Natural killer cell (primary cell): Measurements from ENCODE around the gene RPN2. TPM values are rescaled to one million over a fixed set of nuclear protein-coding genes. Genes with fewer than 3 reads are reported as not detected.

Experiments
- ATAC-seq, 3 donors: fragments of 150-1000 bp in 2 of 3; fragments of 200-7000 bp in 1 of 3; cut with Tn5 transposase; 1 replicate in 1 of 3; 2 replicates in 2 of 3; pipeline ENCODE4 v1.10.0; 2021; ENCODE audit warnings: mild to moderate bottlenecking in 2 of 3, moderate library complexity in 2 of 3
- DNase-seq, 2 donors: peaks; one replicate each; pipeline versions ENCODE4 v3.0.0 to v3.0.0-alpha.2; 2013 to 2021; ENCODE audit warnings: mixed read lengths in 1 of 2
- H3K27ac ChIP-seq: one replicate; pipeline ENCODE4 v1.5.1; 2013; ENCODE audit warnings: mild to moderate bottlenecking, low read length
- H3K27me3 ChIP-seq: one replicate; pipeline ENCODE4 v1.6.1; 2013; ENCODE audit warnings: low read length; ENCODE audit not compliant: control insufficient read depth, insufficient read depth
- H3K36me3 ChIP-seq: one replicate; pipeline ENCODE4 v1.6.1; 2013; ENCODE audit warnings: low read length; ENCODE audit not compliant: control insufficient read depth, insufficient read depth
- H3K4me1 ChIP-seq: one replicate; pipeline ENCODE4 v1.6.1; 2013; ENCODE audit warnings: low read length; ENCODE audit not compliant: control insufficient read depth, insufficient read depth
- H3K4me3 ChIP-seq: one replicate; pipeline ENCODE4 v1.5.1; 2013; ENCODE audit warnings: low read length
- H3K9me3 ChIP-seq: one replicate; pipeline ENCODE4 v1.6.1; 2013; ENCODE audit warnings: low read length; ENCODE audit not compliant: control insufficient read depth, insufficient read depth
- H3K27ac Mint-ChIP-seq, 2 donors: one replicate each; pipeline ENCODE4 v1.8.0; 2022; ENCODE audit warnings: mild to moderate bottlenecking in 2 of 2, mixed read lengths in 2 of 2, moderate library complexity in 1 of 2
- H3K27me3 Mint-ChIP-seq, 2 donors: one replicate each; pipeline ENCODE4 v1.8.0; 2022; ENCODE audit warnings: low read depth in 2 of 2, mixed read lengths in 2 of 2
- H3K36me3 Mint-ChIP-seq: one replicate; pipeline ENCODE4 v1.8.0; 2022; ENCODE audit warnings: mixed read lengths
- H3K4me1 Mint-ChIP-seq, 2 donors: one replicate each; pipeline ENCODE4 v1.8.0; 2022; ENCODE audit warnings: mixed read lengths in 2 of 2
- H3K4me3 Mint-ChIP-seq: one replicate; pipeline ENCODE4 v1.8.0; 2022; ENCODE audit warnings: mild to moderate bottlenecking, moderate library complexity, mixed read lengths
- H3K9me3 Mint-ChIP-seq, 2 donors: one replicate each; pipeline ENCODE4 v1.8.0; 2022; ENCODE audit warnings: mixed read lengths in 2 of 2
- WGBS: methylation state at CpG from one replicate; pipeline ENCODE4 v1.1.7; 2013; ENCODE audit warnings: missing lambda C conversion rate; ENCODE audit not compliant: insufficient coverage; 5-methylcytosine and 5-hydroxymethylcytosine counted together
- intact Hi-C: fragments of 100-400 bp; cut with micrococcal nuclease; formaldehyde crosslinking; loops from one replicate; pipeline ENCODE4 v1.14.2; 2022
- total RNA-seq, 4 donors: library from RNA; stranded (reverse); fragments of 120-200 nt in 1 of 4; gene quantifications; one replicate each; pipeline versions ENCODE4 v1.2.3 to v1.2.4, GENCODE V29; 2013 to 2022
- TF ChIP-seq, protein P1 (sequence below): fragments of 200-600 bp; IDR thresholded peaks from one replicate; pipeline ENCODE4 v1.8.0; 2022; ENCODE audit warnings: antibody characterized with exemption

The RPN2 gene
- total RNA-seq, 3 donors from 2014 or later (not counting 1 experiment from before 2014, with no cell fraction given), result 124 to 136 (median 125) TPM

DNA sequence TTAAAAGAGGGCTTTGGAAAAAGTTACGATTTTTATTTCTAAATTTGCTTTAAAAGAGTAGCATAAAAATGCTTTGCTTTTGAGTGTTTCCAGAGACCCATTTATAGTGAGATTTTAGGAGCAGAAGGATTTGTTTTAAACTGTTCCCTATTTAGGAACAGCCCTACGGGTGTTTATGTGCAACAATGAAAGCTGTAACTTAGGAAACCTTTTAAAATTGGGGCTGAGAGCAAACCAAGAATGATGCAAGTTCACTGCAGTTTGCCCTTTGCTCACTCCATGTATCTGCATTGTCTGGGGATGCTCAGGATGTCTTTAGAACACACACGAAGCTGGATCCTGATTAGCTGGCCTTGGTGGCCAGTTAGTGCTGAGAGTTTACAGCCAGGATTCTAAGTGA, 41.6 kb downstream of the RPN2 start:
- Mint-ChIP-seq H3K9me3 (no peaks in the 10 kb centered on the region), H3K4me1 (peaks cover 5 to 12% of the 10 kb centered on the region in 2 donors), H3K27ac (no peak overlapping the region), H3K36me3 (peaks cover 33% of the 10 kb centered on the region), H3K27me3 (no peaks in the 10 kb centered on the region), H3K4me3 (no peak overlapping the region)
- TF ChIP-seq, protein P1, sequence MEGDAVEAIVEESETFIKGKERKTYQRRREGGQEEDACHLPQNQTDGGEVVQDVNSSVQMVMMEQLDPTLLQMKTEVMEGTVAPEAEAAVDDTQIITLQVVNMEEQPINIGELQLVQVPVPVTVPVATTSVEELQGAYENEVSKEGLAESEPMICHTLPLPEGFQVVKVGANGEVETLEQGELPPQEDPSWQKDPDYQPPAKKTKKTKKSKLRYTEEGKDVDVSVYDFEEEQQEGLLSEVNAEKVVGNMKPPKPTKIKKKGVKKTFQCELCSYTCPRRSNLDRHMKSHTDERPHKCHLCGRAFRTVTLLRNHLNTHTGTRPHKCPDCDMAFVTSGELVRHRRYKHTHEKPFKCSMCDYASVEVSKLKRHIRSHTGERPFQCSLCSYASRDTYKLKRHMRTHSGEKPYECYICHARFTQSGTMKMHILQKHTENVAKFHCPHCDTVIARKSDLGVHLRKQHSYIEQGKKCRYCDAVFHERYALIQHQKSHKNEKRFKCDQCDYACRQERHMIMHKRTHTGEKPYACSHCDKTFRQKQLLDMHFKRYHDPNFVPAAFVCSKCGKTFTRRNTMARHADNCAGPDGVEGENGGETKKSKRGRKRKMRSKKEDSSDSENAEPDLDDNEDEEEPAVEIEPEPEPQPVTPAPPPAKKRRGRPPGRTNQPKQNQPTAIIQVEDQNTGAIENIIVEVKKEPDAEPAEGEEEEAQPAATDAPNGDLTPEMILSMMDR, result no peak
- 93% methylated on average over 3 of the region's 3 CpGs for WGBS
- ATAC-seq (no peak), DNase-seq (no peak)
- intact Hi-C loops, result no loop called here
- Histone ChIP-seq H3K4me1 (no peaks in the 10 kb centered on the region), H3K9me3 (no peaks in the 10 kb centered on the region), H3K36me3 (peaks cover 59% of the 10 kb centered on the region), H3K27ac (no peak overlapping the region), H3K27me3 (no peaks in the 10 kb centered on the region), H3K4me3 (no peak overlapping the region)

DNA sequence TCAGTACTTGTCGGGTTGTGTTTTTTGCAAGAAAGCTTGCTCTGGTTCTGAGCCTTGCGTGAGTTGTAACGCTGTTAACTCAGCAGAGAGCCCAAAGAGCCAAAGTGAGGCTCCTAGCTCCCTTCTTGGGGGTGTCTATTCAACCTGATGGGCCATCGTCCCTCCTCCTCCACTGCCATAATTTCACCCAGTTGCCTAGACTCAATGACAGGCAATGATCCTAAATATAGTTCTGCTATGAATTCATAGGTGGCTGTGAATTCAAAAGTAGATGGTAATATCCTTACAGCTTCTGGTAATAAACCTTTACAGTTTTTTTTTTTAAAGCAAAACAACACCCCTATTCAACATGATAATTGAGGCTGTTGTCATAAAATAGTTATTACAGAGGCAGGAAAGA, 43.0 kb downstream of the RPN2 start:
- no peak overlapping the region for H3K27ac ChIP-seq

GRCh38 chr20:37223053-37223452, 43.9 kb downstream of the RPN2 start:
- TF ChIP-seq, protein P1, result no peak
- H3K9me3 Mint-ChIP-seq, result no peaks in the 10 kb centered on the region
- ATAC-seq (peak; percentile 42 to 70 (median 49)), DNase-seq (peak in 1 of 2 donors; percentile 10)
- Histone ChIP-seq H3K4me1 (no peaks in the 10 kb centered on the region), H3K27ac (no peak overlapping the region), H3K9me3 (no peaks in the 10 kb centered on the region), H3K36me3 (peaks cover 69% of the 10 kb centered on the region), H3K4me3 (no peak overlapping the region), H3K27me3 (no peaks in the 10 kb centered on the region)
- no peaks in the 10 kb centered on the region for H3K27me3 Mint-ChIP-seq
- no peak overlapping the region for H3K27ac Mint-ChIP-seq
- intact Hi-C loops, result no loop called here
- peaks cover 5 to 12% of the 10 kb centered on the region in 2 donors for H3K4me1 Mint-ChIP-seq
- H3K36me3 Mint-ChIP-seq, result peaks cover 33% of the 10 kb centered on the region
- H3K4me3 Mint-ChIP-seq, result no peak overlapping the region

More for the DNA sequence above, 43.0 kb downstream of the RPN2 start:
- TF ChIP-seq, protein P1, result no peak
- DNase-seq, result no peak
- Mint-ChIP-seq H3K9me3 (no peaks in the 10 kb centered on the region), H3K36me3 (peaks cover 33% of the 10 kb centered on the region), H3K27ac (peak overlapping the region in 1 of 2 donors; percentile 21), H3K27me3 (no peaks in the 10 kb centered on the region), H3K4me1 (peaks cover 5 to 12% of the 10 kb centered on the region in 2 donors), H3K4me3 (no peak overlapping the region)
- ATAC-seq, result no peak
- 99% methylated on average over 4 of the region's 4 CpGs for WGBS
- peaks cover 65% of the 10 kb centered on the region for H3K36me3 ChIP-seq
- H3K4me3 ChIP-seq, result no peak overlapping the region
- intact Hi-C loops, result no loop called here
- no peaks in the 10 kb centered on the region for H3K9me3 ChIP-seq
- H3K4me1 ChIP-seq, result no peaks in the 10 kb centered on the region
- no peaks in the 10 kb centered on the region for H3K27me3 ChIP-seq

DNA sequence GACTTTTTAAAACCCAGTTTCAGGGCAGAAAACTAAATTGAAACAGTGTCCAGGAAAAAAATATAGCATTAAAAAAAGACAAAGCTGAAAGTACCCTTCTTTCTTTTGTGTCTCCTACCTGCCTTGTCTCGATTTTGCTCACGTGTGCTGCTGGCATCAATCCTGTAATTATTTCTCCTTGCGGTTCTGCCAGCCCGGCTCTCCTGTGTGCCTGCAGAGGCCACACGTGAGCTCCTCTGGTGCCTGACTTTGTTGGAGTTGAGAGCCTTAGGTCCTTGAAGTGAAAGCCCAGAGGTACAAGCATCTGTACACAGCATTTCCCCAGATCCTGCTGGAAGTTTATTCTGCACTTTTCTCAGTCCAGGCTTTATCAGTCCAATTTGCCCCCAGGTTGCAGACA, 46.0 kb downstream of the RPN2 start:
- TF ChIP-seq, protein P1, result no peak
- H3K4me1 ChIP-seq, result no peaks in the 10 kb centered on the region
- H3K4me3 Mint-ChIP-seq, result no peak overlapping the region
- no peaks in the 10 kb centered on the region for H3K9me3 ChIP-seq
- no peaks in the 10 kb centered on the region for H3K9me3 Mint-ChIP-seq
- H3K27ac ChIP-seq, result no peak overlapping the region
- no peak overlapping the region for H3K4me3 ChIP-seq
- peaks cover 6 to 8% of the 10 kb centered on the region in 2 donors for H3K4me1 Mint-ChIP-seq
- no peaks in the 10 kb centered on the region for H3K27me3 ChIP-seq
- 98% methylated on average over 5 of the region's 5 CpGs for WGBS
- H3K36me3 Mint-ChIP-seq, result peaks cover 39% of the 10 kb centered on the region
- peak overlapping the region; percentile 13 to 23 for H3K27ac Mint-ChIP-seq
- intact Hi-C loops, result no loop called here
- ATAC-seq (no peak), DNase-seq (no peak)
- peaks cover 75% of the 10 kb centered on the region for H3K36me3 ChIP-seq
- H3K27me3 Mint-ChIP-seq, result no peaks in the 10 kb centered on the region
